A549 (cell line): ENCODE data around the gene ITIH4. TPM values are rescaled to one million over a fixed set of nuclear protein-coding genes. Genes with fewer than 3 reads are reported as not detected.

Experiments used
- ATAC-seq, 2 experiments: fragments of 200-7000 bp in 1 of 2; fragments of >200 bp in 1 of 2; cut with Nextera tagmentation in 1 of 2; cut with Tn5 transposase in 1 of 2; 3 replicates each; pipeline versions ENCODE4 v1.8.0 to v1.9.1; 2018 to 2020; ENCODE audit warnings: mild to moderate bottlenecking in 1 of 2, moderate library complexity in 1 of 2
- CTCF ChIA-PET: fragments of 300-600 bp; sonication (Branson Sonifier 250); formaldehyde crosslinking; extraction: SDS; loops from one replicate; lab custom pipeline; 2021; ENCODE audit warnings: antibody characterized with exemption, inconsistent platforms; lab: Yijun Ruan, JAX
- POLR2A ChIA-PET: fragments of 350-600 bp; formaldehyde crosslinking; extraction: SDS; loops from one replicate; lab custom pipeline; 2021; ENCODE audit warnings: antibody characterized with exemption, inconsistent platforms; lab: Yijun Ruan, JAX
- DNase-seq, 2 experiments: peaks; one replicate each; pipeline versions ENCODE4 v3.0.0 to v3.0.0-alpha.2; 2011 to 2016; ENCODE audit warnings: low read depth in 1 of 2, low spot score in 1 of 2
- FAIRE-seq: peaks from 2 replicates; lab custom pipeline; 2011; peaks lifted over from hg19 to GRCh38; lab: Jason Lieb, UNC
- H3K27ac ChIP-seq, 2 experiments: fragments of >200 bp; sonication (Bioruptor Twin); formaldehyde crosslinking; 3 replicates each; pipeline ENCODE4 v1.5.1; 2016 to 2017
- H3K4me1 ChIP-seq: fragments of >200 bp; sonication (Bioruptor Twin); formaldehyde crosslinking; 3 replicates; pipeline ENCODE4 v1.6.1; 2016
- H3K4me2 ChIP-seq: fragments of >200 bp; sonication (Bioruptor Twin); formaldehyde crosslinking; 3 replicates; pipeline ENCODE4 v1.6.1; 2016
- H3K4me3 ChIP-seq: fragments of >200 bp; sonication (Bioruptor Twin); formaldehyde crosslinking; 3 replicates; pipeline ENCODE4 v1.5.1; 2016
- H3K9me3 ChIP-seq: fragments of >200 bp; sonication (Bioruptor Twin); formaldehyde crosslinking; 3 replicates; pipeline ENCODE4 v1.6.1; 2016
- BHLHE40 ChIP-seq: IDR thresholded peaks from 2 replicates; pipeline ENCODE4 v1.6.1; 2012; ENCODE audit warnings: low read depth, low read length, inconsistent platforms
- CBX2 ChIP-seq: fragments of 200-600 bp; sonication (generic); IDR thresholded peaks from 2 replicates; pipeline ENCODE4 v1.6.1; 2016; ENCODE audit warnings: low read depth, mild to moderate bottlenecking, borderline replicate concordance
- CBX8 ChIP-seq: fragments of 200-600 bp; sonication (generic); IDR thresholded peaks from 2 replicates; pipeline ENCODE4 v1.6.1; 2016
- CHD2 ChIP-seq: fragments of 150-350 bp; IDR thresholded peaks from 2 replicates; pipeline ENCODE4 v1.6.1; 2014; ENCODE audit warnings: low read length; ENCODE audit not compliant: partially characterized antibody
- EHMT2 ChIP-seq: fragments of 200-600 bp; sonication (generic); IDR thresholded peaks from 2 replicates; pipeline ENCODE4 v1.6.1; 2016; ENCODE audit warnings: antibody characterized with exemption, low read depth, mild to moderate bottlenecking, moderate library complexity
- EP300 ChIP-seq, 2 experiments: fragments of >200 bp; sonication (Bioruptor Twin); formaldehyde crosslinking; IDR thresholded peaks; 2 replicates in 1 of 2; 3 replicates in 1 of 2; pipeline ENCODE4 v1.6.1; 2016 to 2017
- HDAC2 ChIP-seq: fragments of 200-600 bp; sonication (generic); IDR thresholded peaks from 2 replicates; pipeline ENCODE4 v1.6.1; 2016
- JUNB ChIP-seq: fragments of >200 bp; sonication (Bioruptor Twin); formaldehyde crosslinking; IDR thresholded peaks from 2 replicates; pipeline ENCODE4 v1.6.1; 2016
- KDM1A ChIP-seq: fragments of 200-600 bp; sonication (generic); IDR thresholded peaks from 2 replicates; pipeline ENCODE4 v1.6.1; 2016; ENCODE audit warnings: low read depth, mild to moderate bottlenecking
- MAFK ChIP-seq: fragments of 450-650 bp; IDR thresholded peaks from 2 replicates; pipeline ENCODE4 v1.6.1; 2014; ENCODE audit not compliant: partially characterized antibody
- NR3C1 ChIP-seq: fragments of >200 bp; sonication (Bioruptor Twin); formaldehyde crosslinking; IDR thresholded peaks from 3 replicates; pipeline ENCODE4 v1.6.1; 2017
- POLR2A ChIP-seq: IDR thresholded peaks from 2 replicates; pipeline ENCODE4 v1.6.1; 2012; ENCODE audit warnings: mild to moderate bottlenecking, low read length
- RARB ChIP-seq: fragments of 250-450 bp; sonication (Bioruptor Pico); IDR thresholded peaks from 2 replicates; pipeline ENCODE4 v1.8.0; 2021; ENCODE audit warnings: mild to moderate bottlenecking, moderate library complexity
- TFCP2L1 ChIP-seq: fragments of 250-450 bp; sonication (Bioruptor Pico); IDR thresholded peaks from 2 replicates; pipeline ENCODE4 v1.5.0; 2021; ENCODE audit warnings: mild to moderate bottlenecking
- ZC3H11A ChIP-seq: fragments of 450-650 bp; IDR thresholded peaks from 2 replicates; pipeline ENCODE4 v1.6.1; 2014; ENCODE audit warnings: antibody characterized with exemption, mild to moderate bottlenecking
- WGBS: methylation state at CpG from one replicate; pipeline ENCODE4 v1.1.6; 2017; ENCODE audit errors: missing lambda C conversion rate; 5-methylcytosine and 5-hydroxymethylcytosine counted together
- polyA plus RNA-seq, 4 experiments: library from polyadenylated mRNA; depleted of rRNA in 3 of 4; stranded (reverse); fragments of >200 nt; fragmentation: RNase III in 1 of 4; extraction: RNeasy Plus Mini Kit Qiagen cat#74134 plus additional on column Dnase treatment in 1 of 4; gene quantifications; 2 replicates in 3 of 4; 3 replicates in 1 of 4; pipeline ENCODE4 v1.2.3, GENCODE V29; 2011 to 2017
- TF ChIP-seq, protein P1 (sequence below): fragments of >200 bp; sonication (Bioruptor Twin); formaldehyde crosslinking; IDR thresholded peaks from 3 replicates; pipeline ENCODE4 v1.5.1; 2016
- TF ChIP-seq, protein P2 (sequence below): IDR thresholded peaks from 2 replicates; pipeline ENCODE4 v1.6.1; 2012
- TF ChIP-seq, protein P3 (sequence below): IDR thresholded peaks from 2 replicates; pipeline ENCODE4 v1.6.1; 2012
- TF ChIP-seq, protein P4 (sequence below): fragments of 250-450 bp; sonication (Bioruptor Pico); IDR thresholded peaks from 2 replicates; pipeline ENCODE4 v1.5.0; 2021; ENCODE audit warnings: mild to moderate bottlenecking, moderate library complexity, borderline replicate concordance
- TF ChIP-seq, protein P5 (sequence below): fragments of 250-450 bp; sonication (Bioruptor Pico); IDR thresholded peaks from 2 replicates; pipeline ENCODE4 v1.5.0; 2020; ENCODE audit warnings: low read depth, mild to moderate bottlenecking, moderate library complexity
- TF ChIP-seq, protein P6 (sequence below): fragments of >200 bp; sonication (Bioruptor Twin); formaldehyde crosslinking; IDR thresholded peaks from 2 replicates; pipeline ENCODE4 v1.6.1; 2016
- TF ChIP-seq, protein P7 (sequence below): IDR thresholded peaks from 2 replicates; pipeline ENCODE4 v1.6.1; 2012; ENCODE audit warnings: low read depth, borderline replicate concordance

ITIH4 gene
- polyA plus RNA-seq, 2 of the 4 experiments (the other 2 are of a cell fraction): 0.88 to 0.89 TPM

DNA sequence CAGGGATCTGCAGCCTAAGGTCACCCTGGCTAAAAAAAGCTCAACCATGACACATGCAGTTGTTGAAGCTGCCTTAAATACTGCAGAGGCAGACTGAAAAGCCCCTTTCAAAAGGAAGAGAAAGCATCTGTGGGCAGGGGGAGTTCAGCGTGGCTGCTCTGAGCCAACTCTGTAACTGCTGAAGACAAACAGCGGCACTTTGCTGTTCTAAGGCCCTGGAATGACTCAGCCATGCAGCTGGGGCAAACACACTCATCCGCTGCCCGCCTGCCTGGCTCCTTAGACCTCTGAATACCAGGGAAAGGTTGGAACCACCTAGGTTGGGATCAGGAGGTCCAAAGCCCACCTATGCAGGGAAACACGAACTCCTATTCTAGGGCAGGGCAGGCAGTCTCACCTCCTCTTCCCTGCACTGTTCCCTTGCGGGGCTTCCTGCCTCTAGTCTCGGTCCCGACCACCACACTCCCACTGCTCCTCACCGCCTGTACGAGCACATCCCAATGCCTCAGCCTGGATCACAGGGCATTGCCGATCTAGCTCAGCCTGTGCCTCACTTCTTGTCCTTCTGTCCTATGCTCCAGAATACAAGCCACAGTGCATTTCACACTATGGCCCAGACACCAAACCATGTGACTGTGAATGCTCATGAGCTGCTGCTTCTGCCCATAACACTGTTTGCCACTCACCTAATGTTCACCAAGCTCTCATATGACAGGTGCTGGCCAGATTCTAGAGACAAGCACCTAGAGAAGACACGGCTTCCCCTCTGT is 10.9 kb upstream of the ITIH4 start (continued):
- TF ChIP-seq CHD2 (no peak), CBX8 (no peak)

DNA sequence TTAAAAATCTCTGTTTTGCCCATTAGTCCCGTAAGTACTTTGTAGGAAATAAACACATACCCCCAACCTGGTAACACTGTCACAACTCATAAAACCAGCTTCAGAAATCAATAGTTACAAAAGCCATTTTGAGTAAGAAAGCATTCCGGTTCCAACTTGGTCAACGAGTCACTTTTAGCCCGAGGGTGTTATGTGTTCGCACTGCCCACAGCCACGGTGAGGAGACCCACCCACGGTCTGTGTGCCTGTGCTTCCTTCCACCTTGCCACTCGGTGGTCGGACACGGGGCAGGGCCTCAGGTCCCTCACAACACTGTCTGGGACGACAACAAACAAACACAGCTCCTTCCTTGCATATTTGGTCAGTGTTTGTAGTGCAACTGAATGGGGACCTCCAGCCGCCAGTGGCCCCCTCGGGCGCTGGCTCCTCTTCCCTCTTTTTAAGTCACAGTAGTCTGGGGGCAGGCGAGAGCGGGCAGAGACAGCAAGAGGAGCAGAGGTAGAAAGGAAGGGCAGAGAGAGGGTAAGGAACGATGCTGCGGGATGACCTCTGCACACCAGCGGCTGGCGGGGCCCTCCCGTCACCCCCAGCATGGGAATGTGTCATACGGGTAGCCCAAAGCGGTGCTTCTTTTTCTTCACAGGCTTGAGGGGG is 9.5 kb upstream of the ITIH4 start:
- Histone ChIP-seq H3K9me3 (no peaks in the 10 kb centered on the region), H3K4me2 (no peak overlapping the region), H3K27ac (no peak overlapping the region), H3K4me1 (no peaks in the 10 kb centered on the region), H3K4me3 (no peak overlapping the region)
- TF ChIP-seq, protein P1, sequence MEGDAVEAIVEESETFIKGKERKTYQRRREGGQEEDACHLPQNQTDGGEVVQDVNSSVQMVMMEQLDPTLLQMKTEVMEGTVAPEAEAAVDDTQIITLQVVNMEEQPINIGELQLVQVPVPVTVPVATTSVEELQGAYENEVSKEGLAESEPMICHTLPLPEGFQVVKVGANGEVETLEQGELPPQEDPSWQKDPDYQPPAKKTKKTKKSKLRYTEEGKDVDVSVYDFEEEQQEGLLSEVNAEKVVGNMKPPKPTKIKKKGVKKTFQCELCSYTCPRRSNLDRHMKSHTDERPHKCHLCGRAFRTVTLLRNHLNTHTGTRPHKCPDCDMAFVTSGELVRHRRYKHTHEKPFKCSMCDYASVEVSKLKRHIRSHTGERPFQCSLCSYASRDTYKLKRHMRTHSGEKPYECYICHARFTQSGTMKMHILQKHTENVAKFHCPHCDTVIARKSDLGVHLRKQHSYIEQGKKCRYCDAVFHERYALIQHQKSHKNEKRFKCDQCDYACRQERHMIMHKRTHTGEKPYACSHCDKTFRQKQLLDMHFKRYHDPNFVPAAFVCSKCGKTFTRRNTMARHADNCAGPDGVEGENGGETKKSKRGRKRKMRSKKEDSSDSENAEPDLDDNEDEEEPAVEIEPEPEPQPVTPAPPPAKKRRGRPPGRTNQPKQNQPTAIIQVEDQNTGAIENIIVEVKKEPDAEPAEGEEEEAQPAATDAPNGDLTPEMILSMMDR: no peak
- TF ChIP-seq, protein P2, sequence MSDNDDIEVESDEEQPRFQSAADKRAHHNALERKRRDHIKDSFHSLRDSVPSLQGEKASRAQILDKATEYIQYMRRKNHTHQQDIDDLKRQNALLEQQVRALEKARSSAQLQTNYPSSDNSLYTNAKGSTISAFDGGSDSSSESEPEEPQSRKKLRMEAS: no peak
- no peak for TF ChIP-seq MAFK
- TF ChIP-seq, protein P3, sequence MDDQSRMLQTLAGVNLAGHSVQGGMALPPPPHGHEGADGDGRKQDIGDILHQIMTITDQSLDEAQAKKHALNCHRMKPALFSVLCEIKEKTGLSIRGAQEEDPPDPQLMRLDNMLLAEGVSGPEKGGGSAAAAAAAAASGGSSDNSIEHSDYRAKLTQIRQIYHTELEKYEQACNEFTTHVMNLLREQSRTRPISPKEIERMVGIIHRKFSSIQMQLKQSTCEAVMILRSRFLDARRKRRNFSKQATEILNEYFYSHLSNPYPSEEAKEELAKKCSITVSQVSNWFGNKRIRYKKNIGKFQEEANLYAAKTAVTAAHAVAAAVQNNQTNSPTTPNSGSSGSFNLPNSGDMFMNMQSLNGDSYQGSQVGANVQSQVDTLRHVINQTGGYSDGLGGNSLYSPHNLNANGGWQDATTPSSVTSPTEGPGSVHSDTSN: no peak
- TF ChIP-seq, protein P4, sequence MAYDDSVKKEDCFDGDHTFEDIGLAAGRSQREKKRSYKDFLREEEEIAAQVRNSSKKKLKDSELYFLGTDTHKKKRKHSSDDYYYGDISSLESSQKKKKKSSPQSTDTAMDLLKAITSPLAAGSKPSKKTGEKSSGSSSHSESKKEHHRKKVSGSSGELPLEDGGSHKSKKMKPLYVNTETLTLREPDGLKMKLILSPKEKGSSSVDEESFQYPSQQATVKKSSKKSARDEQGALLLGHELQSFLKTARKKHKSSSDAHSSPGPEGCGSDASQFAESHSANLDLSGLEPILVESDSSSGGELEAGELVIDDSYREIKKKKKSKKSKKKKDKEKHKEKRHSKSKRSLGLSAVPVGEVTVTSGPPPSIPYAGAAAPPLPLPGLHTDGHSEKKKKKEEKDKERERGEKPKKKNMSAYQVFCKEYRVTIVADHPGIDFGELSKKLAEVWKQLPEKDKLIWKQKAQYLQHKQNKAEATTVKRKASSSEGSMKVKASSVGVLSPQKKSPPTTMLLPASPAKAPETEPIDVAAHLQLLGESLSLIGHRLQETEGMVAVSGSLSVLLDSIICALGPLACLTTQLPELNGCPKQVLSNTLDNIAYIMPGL: no peak
- TF ChIP-seq, protein P5, sequence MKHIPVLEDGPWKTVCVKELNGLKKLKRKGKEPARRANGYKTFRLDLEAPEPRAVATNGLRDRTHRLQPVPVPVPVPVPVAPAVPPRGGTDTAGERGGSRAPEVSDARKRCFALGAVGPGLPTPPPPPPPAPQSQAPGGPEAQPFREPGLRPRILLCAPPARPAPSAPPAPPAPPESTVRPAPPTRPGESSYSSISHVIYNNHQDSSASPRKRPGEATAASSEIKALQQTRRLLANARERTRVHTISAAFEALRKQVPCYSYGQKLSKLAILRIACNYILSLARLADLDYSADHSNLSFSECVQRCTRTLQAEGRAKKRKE (CRISPR knock-in tag): no peak
- TF ChIP-seq ZC3H11A: no peak
- no peak for TF ChIP-seq NR3C1
- TF ChIP-seq HDAC2: no peak
- TF ChIP-seq BHLHE40: no peak
- TF ChIP-seq, protein P6, sequence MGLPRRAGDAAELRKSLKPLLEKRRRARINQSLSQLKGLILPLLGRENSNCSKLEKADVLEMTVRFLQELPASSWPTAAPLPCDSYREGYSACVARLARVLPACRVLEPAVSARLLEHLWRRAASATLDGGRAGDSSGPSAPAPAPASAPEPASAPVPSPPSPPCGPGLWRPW: no peak
- no peak for TF ChIP-seq KDM1A
- no peak for TF ChIP-seq CBX2
- no peak for TF ChIP-seq EHMT2
- TF ChIP-seq TFCP2L1 (CRISPR knock-in tag): no peak
- no peak for TF ChIP-seq RARB (CRISPR knock-in tag)
- TF ChIP-seq, protein P7, sequence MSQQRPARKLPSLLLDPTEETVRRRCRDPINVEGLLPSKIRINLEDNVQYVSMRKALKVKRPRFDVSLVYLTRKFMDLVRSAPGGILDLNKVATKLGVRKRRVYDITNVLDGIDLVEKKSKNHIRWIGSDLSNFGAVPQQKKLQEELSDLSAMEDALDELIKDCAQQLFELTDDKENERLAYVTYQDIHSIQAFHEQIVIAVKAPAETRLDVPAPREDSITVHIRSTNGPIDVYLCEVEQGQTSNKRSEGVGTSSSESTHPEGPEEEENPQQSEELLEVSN: no peak
- TF ChIP-seq EP300 (IDR thresholded peaks at IDR 0.05): no peak
- TF ChIP-seq JUNB: no peak
- TF ChIP-seq POLR2A: no peak
- DNase-seq: no peak
- ChIA-PET CTCF (interaction anchor here (1.1 to 3.0 kb wide), 3 partner anchors 8 to 11 kb away, joined by 3 to 10 read pairs (median 3); no protein-coding TSS in a partner anchor), POLR2A (no interaction called here)
- no peak for FAIRE-seq
- ATAC-seq: no peak
- WGBS: 81% methylated on average over 23 of the region's 23 CpGs
